ENCODE data around the gene ISYNA1. TPM values are rescaled to one million over a fixed set of nuclear protein-coding genes. Genes with fewer than 3 reads are reported as not detected.

Gene ISYNA1
- polyA plus RNA-seq, 2 of the 4 experiments (the other 2 are of a cell fraction) = 18.0 to 60.7 TPM

- WGBS (ENCODE audit: missing lambda C conversion rate) = 86% methylated on average over 6 of the region's 8 CpGs
- Histone ChIP-seq H3K4me3 (no peak overlapping the region), H3K27ac (no peak overlapping the region), H3K9me3 (no peaks in the 10 kb centered on the region), H3K4me1 (peaks cover 25% of the 10 kb centered on the region), H3K4me2 (no peak overlapping the region)
- CTCF ChIA-PET = interaction anchor here (0.6 to 6.7 kb wide), 4 partner anchors 10 to 41 kb away, joined by 3 to 30 read pairs (median 4); no protein-coding TSS in a partner anchor
- ATAC-seq = no peak
- POLR2A ChIA-PET = no interaction called here
- DNase-seq (ENCODE audit: low read depth in 1 of 2, low spot score in 1 of 2) = no peak
- TF ChIP-seq POLR2AphosphoS2 (conservative IDR thresholded peaks at IDR 0.05; ENCODE audit: low read length) = no peak
- no peak for TF ChIP-seq POLR2A (IDR thresholded peaks at IDR 0.05; ENCODE audit: low read length)
- TF ChIP-seq CBX2 (IDR thresholded peaks at IDR 0.05; ENCODE audit: borderline replicate concordance, low read depth) = no peak
- no peak for TF ChIP-seq JUN (IDR thresholded peaks at IDR 0.05)
- TF ChIP-seq ELK1 (IDR thresholded peaks at IDR 0.05; ENCODE audit: low read depth, low read length) = no peak
- TF ChIP-seq JUNB (IDR thresholded peaks at IDR 0.05) = no peak
- TF ChIP-seq KDM1A (IDR thresholded peaks at IDR 0.05; ENCODE audit: low read depth) = no peak
- TF ChIP-seq NR3C1 (IDR thresholded peaks at IDR 0.05) = no peak
- no peak for TF ChIP-seq TP53 (CRISPR knock-in tag; IDR thresholded peaks at IDR 0.05)
- no peak for TF ChIP-seq EP300 (IDR thresholded peaks at IDR 0.05)
- TF ChIP-seq CTCF (IDR thresholded peaks at IDR 0.05) = no peak
- no peak for TF ChIP-seq FOXS1 (CRISPR knock-in tag; IDR thresholded peaks at IDR 0.05)
- TF ChIP-seq MAX (IDR thresholded peaks at IDR 0.05) = no peak
- TF ChIP-seq GATA3 (IDR thresholded peaks at IDR 0.05; ENCODE audit: borderline replicate concordance) = no peak
- no peak for TF ChIP-seq PBX3 (IDR thresholded peaks at IDR 0.05)
- TF ChIP-seq RFX5 (IDR thresholded peaks at IDR 0.05) = no peak
- TF ChIP-seq MAZ (IDR thresholded peaks at IDR 0.05; ENCODE audit: borderline replicate concordance, low read depth, low read length) = no peak
- TF ChIP-seq TFCP2L1 (CRISPR knock-in tag; IDR thresholded peaks at IDR 0.05) = no peak
- TF ChIP-seq CEBPB (IDR thresholded peaks at IDR 0.05) = no peak
- no peak for FAIRE-seq
Observed at GRCh38 chr19:18473003-18473705, 35.2 kb upstream of the ISYNA1 start.

GRCh38 chr19:18470787-18471186 is 32.9 kb upstream of the ISYNA1 start:
- CTCF ChIA-PET = interaction anchor here (0.6 to 4.4 kb wide), 14 partner anchors 9 to 385 kb away, joined by 3 to 38 read pairs (median 5); partner anchors contain the start of gene REX1BD
- POLR2A ChIA-PET = no interaction called here
- no peak for FAIRE-seq
- Histone ChIP-seq H3K4me2 (no peak overlapping the region), H3K4me1 (peaks cover 38% of the 10 kb centered on the region), H3K9me3 (no peaks in the 10 kb centered on the region), H3K27ac (no peak overlapping the region), H3K4me3 (no peak overlapping the region)
- 20% methylated on average over 1 of the region's 2 CpGs for WGBS (ENCODE audit: missing lambda C conversion rate)
- ATAC-seq = no peak
- DNase-seq (ENCODE audit: low read depth in 1 of 2, low spot score in 1 of 2) = no peak
- no peak for TF ChIP-seq PBX3 (IDR thresholded peaks at IDR 0.05)
- TF ChIP-seq MYC (IDR thresholded peaks at IDR 0.05; ENCODE audit: borderline replicate concordance, low read length) = no peak
- TF ChIP-seq KDM1A (IDR thresholded peaks at IDR 0.05; ENCODE audit: low read depth) = no peak
- TF ChIP-seq NFE2L2 (conservative IDR thresholded peaks at IDR 0.05; ENCODE audit: low read length) = no peak
- no peak for TF ChIP-seq RARB (CRISPR knock-in tag; IDR thresholded peaks at IDR 0.05)
- TF ChIP-seq HES2 (IDR thresholded peaks at IDR 0.05) = no peak
- TF ChIP-seq KDM5A (IDR thresholded peaks at IDR 0.05) = no peak
- no peak for TF ChIP-seq EP300 (IDR thresholded peaks at IDR 0.05)
- TF ChIP-seq FOSB (CRISPR knock-in tag; IDR thresholded peaks at IDR 0.05) = no peak
